HepG2 (cell line): ENCODE measurements around the gene CAVIN3. TPM values are rescaled to one million over a fixed set of nuclear protein-coding genes. Genes with fewer than 3 reads are reported as not detected.
A peak's percentile ranks its signal among the peaks of the same experiment; 100 is the strongest.

Source experiments
- ATAC-seq: fragments of 200-7000 bp; cut with Tn5 transposase; 3 replicates; pipeline ENCODE4 v1.9.1; 2020; ENCODE audit warnings: mild to moderate bottlenecking, moderate library complexity
- BruUV-seq: library from RNA; stranded (reverse); fragments of 400-500 nt; replicated peaks from 2 replicates; lab custom pipeline; 2021; lab: Mats Ljungman, UMichigan
- CTCF ChIA-PET: fragments of 300-600 bp; formaldehyde crosslinking; extraction: SDS; loops from one replicate; lab custom pipeline; 2021; ENCODE audit warnings: low total read pairs, inconsistent platforms, low intra/inter-chr PET ratio; lab: Yijun Ruan, JAX
- POLR2A ChIA-PET: fragments of 350-600 bp; sonication (Branson Sonifier 250); formaldehyde crosslinking; loops from one replicate; lab custom pipeline; 2020; ENCODE audit warnings: antibody characterized with exemption, inconsistent platforms; lab: Yijun Ruan, JAX
- DNase-seq: peaks from one replicate; pipeline ENCODE4 v3.0.0-alpha.2; 2015; ENCODE audit warnings: low spot score
- FAIRE-seq: peaks from 3 replicates; lab custom pipeline; 2011; peaks lifted over from hg19 to GRCh38; lab: Jason Lieb, UNC
- H2AFZ ChIP-seq: one replicate; pipeline ENCODE4 v1.6.1; 2011; ENCODE audit warnings: low read length, inconsistent platforms
- H3K27ac ChIP-seq: fragments of 300-600 bp; 3 replicates; pipeline ENCODE4 v1.8.0; 2011; ENCODE audit warnings: mixed run types, mild to moderate bottlenecking, mixed read lengths, low read length, inconsistent platforms; ENCODE audit not compliant: insufficient read depth; ENCODE audit errors: extremely low read length
- H3K27me3 ChIP-seq, 2 experiments: fragments of 200-600 bp in 1 of 2; 2 replicates in 1 of 2; 3 replicates in 1 of 2; pipeline versions ENCODE4 v1.6.0 to v1.8.0; 2011; ENCODE audit warnings: low read length in 2 of 2, mild to moderate bottlenecking in 2 of 2, moderate library complexity in 2 of 2, inconsistent platforms in 1 of 2; ENCODE audit not compliant: insufficient read depth in 2 of 2, control insufficient read depth in 1 of 2
- H3K36me3 ChIP-seq, 2 experiments: fragments of 200-600 bp in 1 of 2; replicated peaks in 1 of 2; 2 replicates in 1 of 2; 3 replicates in 1 of 2; pipeline versions ENCODE4 v1.5.1 to v1.8.0; 2011; ENCODE audit warnings: low read length in 2 of 2, inconsistent platforms in 1 of 2; ENCODE audit not compliant: insufficient read depth in 2 of 2, control insufficient read depth in 1 of 2
- H3K4me1 ChIP-seq: 2 replicates; pipeline ENCODE4 v1.5.1; 2012; ENCODE audit warnings: low read length, inconsistent platforms; ENCODE audit not compliant: insufficient read depth
- H3K4me2 ChIP-seq: 2 replicates; pipeline ENCODE4 v1.6.0; 2011; ENCODE audit warnings: low read depth, low read length, inconsistent platforms
- H3K4me3 ChIP-seq, 3 experiments: fragments of 200-600 bp in 1 of 3; sonication (generic), shearing (Covaris generic) in 1 of 3; replicated peaks in 1 of 3; 2 replicates each; pipeline ENCODE4 v1.5.1; 2011 to 2016; ENCODE audit warnings: low read length in 3 of 3, inconsistent platforms in 2 of 3, low read depth in 2 of 3, mild to moderate bottlenecking in 2 of 3, control low read depth in 1 of 3, mixed read lengths in 1 of 3; ENCODE audit not compliant: insufficient read depth in 1 of 3
- H3K79me2 ChIP-seq: one replicate; pipeline ENCODE4 v1.6.1; 2011; ENCODE audit warnings: low read length, inconsistent platforms; ENCODE audit not compliant: insufficient read depth
- H3K9ac ChIP-seq: 2 replicates; pipeline ENCODE4 v1.6.0; 2011; ENCODE audit warnings: mild to moderate bottlenecking, low read depth, low read length, inconsistent platforms; ENCODE audit not compliant: insufficient read depth
- H3K9me3 ChIP-seq: 2 replicates; pipeline ENCODE4 v1.5.1; 2012; ENCODE audit warnings: mild to moderate bottlenecking, low read length
- H4K20me1 ChIP-seq: 2 replicates; pipeline ENCODE4 v1.6.0; 2011; ENCODE audit warnings: inconsistent platforms, mild to moderate bottlenecking, low read length, moderate library complexity; ENCODE audit not compliant: insufficient read depth
- FOXO1 ChIP-seq: sonication (generic); formaldehyde crosslinking; IDR thresholded peaks from 2 replicates; pipeline ENCODE4 v1.4.0; 2020; ENCODE audit warnings: missing genetic modification reagents
- ZFP36 ChIP-seq: fragments of 150-350 bp; IDR thresholded peaks from 2 replicates; pipeline ENCODE4 v1.6.1; 2018; ENCODE audit warnings: borderline replicate concordance, low read length, low read depth; ENCODE audit not compliant: partially characterized antibody
- ZKSCAN1 ChIP-seq: fragments of 150-350 bp; IDR thresholded peaks from 2 replicates; pipeline ENCODE4 v1.6.1; 2014; ENCODE audit warnings: low read length
- ZNF766 ChIP-seq: sonication (generic); formaldehyde crosslinking; IDR thresholded peaks from 2 replicates; pipeline ENCODE4 v1.5.0; 2020; ENCODE audit warnings: missing genetic modification reagents, borderline replicate concordance
- WGBS: methylation state at CpG from one replicate; pipeline ENCODE4 v1.1.6; 2017; ENCODE audit warnings: low lambda C conversion rate; 5-methylcytosine and 5-hydroxymethylcytosine counted together
- in situ Hi-C: cut with HindIII; loops from 2 replicates; pipeline ENCODE4 v1.10.0; 2017; ENCODE audit warnings: low pct_unique_long_range_greater_than_20kb; ENCODE audit not compliant: extremely low pct_ligation_motif_present
- intact Hi-C: fragments of 100-400 bp; cut with micrococcal nuclease; formaldehyde crosslinking; loops from one replicate; pipeline ENCODE4 v1.10.0; 2022; ENCODE audit not compliant: unreplicated experiment
- polyA plus RNA-seq, 8 experiments: library from polyadenylated mRNA; depleted of rRNA in 3 of 8; stranded (reverse) in 7 of 8; unstranded in 1 of 8; fragments of >200 nt; fragmentation: Illumina TruSeq in 4 of 8; extraction: Trizol in 4 of 8; gene quantifications; 2 replicates each; pipeline versions ENCODE4 v1.2.1 to v1.2.3, GENCODE V29; 2011 to 2016; ENCODE audit warnings: low read depth in 4 of 8, missing spikeins in 1 of 8, mixed read lengths in 1 of 8; ENCODE audit not compliant: insufficient read depth in 1 of 8
- total RNA-seq, 5 experiments: library from RNA; depleted of rRNA; stranded (reverse); fragments of >200 nt; fragmentation: Illumina TruSeq; extraction: Trizol; gene quantifications; 2 replicates each; pipeline ENCODE4 v1.2.3, GENCODE V29; 2016; ENCODE audit warnings: low read depth in 1 of 5
- TF ChIP-seq, protein P1 (sequence below): sonication (generic); formaldehyde crosslinking; IDR thresholded peaks from 2 replicates; pipeline ENCODE4 v1.4.0; 2020; ENCODE audit warnings: missing genetic modification reagents
- TF ChIP-seq, protein P2 (sequence below): sonication (generic); formaldehyde crosslinking; IDR thresholded peaks from 2 replicates; pipeline ENCODE4 v1.5.1; 2020; ENCODE audit warnings: mild to moderate bottlenecking, missing genetic modification reagents
- TF ChIP-seq, protein P3 (sequence below): sonication (generic); formaldehyde crosslinking; IDR thresholded peaks from 2 replicates; pipeline ENCODE4 v1.4.0; 2020; ENCODE audit warnings: missing genetic modification reagents

The CAVIN3 gene
- total and polyA plus RNA-seq, 2 of the 13 experiments (the other 11 are each of a cell fraction or from before 2014, with no cell fraction given): not detected

DNA sequence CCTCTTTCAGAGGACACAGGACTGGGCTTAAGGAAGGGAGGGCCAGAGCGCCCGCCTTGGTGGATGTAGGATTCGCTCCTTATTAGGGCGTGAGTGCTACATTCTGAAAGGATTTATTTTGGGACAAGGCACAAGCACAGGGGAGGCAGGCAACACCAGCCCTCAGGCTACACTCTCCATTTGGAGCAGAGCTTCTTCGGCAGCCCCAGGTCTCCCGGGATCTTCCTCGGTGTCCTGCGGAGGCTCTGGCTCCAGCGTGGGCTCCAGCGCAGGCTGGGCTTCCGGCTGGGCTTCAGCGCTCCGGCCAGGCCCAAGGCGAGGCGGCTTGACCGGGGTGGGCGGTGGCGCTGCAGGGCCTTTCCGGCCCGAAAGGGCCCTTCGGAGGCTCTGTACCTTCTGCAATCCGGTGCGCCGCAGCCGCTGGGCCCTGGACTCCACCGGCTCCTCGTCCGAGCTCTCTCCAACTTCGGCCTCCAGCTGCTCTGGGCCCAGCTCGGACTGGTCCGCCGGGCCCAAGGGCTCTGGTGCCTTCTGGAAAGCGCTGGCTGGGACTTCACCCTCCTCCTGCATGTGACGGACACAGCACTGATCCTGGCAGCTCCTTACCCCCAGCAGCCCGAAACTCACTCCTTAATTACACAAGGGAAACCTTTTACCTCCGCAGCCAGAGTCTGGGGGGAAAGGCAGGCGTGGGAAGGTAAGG, 1.1 kb downstream of the CAVIN3 start (continued):
- TF ChIP-seq ZNF766 (CRISPR knock-in tag): no peak
- TF ChIP-seq, protein P1, sequence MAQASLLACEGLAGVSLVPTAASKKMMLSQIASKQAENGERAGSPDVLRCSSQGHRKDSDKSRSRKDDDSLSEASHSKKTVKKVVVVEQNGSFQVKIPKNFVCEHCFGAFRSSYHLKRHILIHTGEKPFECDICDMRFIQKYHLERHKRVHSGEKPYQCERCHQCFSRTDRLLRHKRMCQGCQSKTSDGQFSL (CRISPR knock-in tag): no peak
- TF ChIP-seq FOXO1 (CRISPR knock-in tag): no peak
- TF ChIP-seq, protein P2, sequence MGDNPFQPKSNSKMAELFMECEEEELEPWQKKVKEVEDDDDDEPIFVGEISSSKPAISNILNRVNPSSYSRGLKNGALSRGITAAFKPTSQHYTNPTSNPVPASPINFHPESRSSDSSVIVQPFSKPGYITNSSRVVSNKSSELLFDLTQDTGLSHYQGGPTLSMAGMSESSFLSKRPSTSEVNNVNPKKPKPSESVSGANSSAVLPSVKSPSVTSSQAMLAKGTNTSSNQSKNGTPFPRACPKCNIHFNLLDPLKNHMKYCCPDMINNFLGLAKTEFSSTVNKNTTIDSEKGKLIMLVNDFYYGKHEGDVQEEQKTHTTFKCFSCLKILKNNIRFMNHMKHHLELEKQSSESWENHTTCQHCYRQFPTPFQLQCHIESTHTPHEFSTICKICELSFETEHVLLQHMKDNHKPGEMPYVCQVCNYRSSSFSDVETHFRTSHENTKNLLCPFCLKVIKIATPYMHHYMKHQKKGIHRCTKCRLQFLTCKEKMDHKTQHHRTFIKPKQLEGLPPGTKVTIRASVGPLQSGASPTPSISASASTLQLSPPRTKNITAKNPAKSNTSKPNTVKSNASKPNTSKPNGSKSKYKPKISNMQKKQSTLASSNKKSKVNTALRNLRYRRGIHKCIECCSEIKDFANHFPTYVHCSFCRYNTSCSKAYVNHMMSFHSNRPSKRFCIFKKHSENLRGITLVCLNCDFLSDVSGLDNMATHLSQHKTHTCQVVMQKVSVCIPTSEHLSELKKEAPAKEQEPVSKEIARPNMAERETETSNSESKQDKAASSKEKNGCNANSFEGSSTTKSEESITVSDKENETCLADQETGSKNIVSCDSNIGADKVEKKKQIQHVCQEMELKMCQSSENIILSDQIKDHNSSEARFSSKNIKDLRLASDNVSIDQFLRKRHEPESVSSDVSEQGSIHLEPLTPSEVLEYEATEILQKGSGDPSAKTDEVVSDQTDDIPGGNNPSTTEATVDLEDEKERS (CRISPR knock-in tag): no peak
- TF ChIP-seq, protein P3, sequence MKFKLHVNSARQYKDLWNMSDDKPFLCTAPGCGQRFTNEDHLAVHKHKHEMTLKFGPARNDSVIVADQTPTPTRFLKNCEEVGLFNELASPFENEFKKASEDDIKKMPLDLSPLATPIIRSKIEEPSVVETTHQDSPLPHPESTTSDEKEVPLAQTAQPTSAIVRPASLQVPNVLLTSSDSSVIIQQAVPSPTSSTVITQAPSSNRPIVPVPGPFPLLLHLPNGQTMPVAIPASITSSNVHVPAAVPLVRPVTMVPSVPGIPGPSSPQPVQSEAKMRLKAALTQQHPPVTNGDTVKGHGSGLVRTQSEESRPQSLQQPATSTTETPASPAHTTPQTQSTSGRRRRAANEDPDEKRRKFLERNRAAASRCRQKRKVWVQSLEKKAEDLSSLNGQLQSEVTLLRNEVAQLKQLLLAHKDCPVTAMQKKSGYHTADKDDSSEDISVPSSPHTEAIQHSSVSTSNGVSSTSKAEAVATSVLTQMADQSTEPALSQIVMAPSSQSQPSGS (CRISPR knock-in tag): no peak
- TF ChIP-seq ZKSCAN1: no peak
- TF ChIP-seq, all 625 proteins: peak for 0

DNA sequence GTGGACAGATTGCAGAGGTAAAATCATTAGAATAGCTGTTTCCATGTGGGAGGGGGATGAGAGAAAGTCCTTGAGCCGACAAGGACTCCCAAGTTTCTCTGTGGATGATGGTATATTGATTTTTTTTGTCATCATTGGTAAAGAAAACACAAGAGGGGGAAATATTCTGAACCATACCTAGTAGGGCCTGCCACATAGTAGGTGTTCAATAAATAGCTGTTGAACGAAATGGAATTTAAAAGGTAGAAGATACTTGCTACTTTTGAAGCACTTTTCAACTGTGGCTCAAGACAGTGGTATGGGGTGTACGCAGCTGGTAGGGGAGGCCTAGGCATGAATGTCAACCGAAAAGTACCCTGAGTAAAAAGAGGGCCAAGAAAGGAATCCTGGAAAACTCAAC, 2.1 kb downstream of the CAVIN3 start:
- WGBS: 30% methylated on average over 4 of the region's 4 CpGs
- no TSS peak for BruUV-seq
- Histone ChIP-seq H3K9ac (no peak overlapping the region), H3K4me1 (no peaks in the 10 kb centered on the region), H3K4me2 (no peak overlapping the region), H3K4me3 (no peak overlapping the region), H3K36me3 (no peaks in the 10 kb centered on the region)
- no peak for TF ChIP-seq ZFP36
- 0 out of 2 replicates have a peak, but pooled peaks have one; percentile 41 for TF ChIP-seq ZKSCAN1
- TF ChIP-seq, all 625 proteins: peak for 1
- Histone ChIP-seq H3K27ac (no peak overlapping the region), H2AFZ (no peak overlapping the region), H3K79me2 (no peaks in the 10 kb centered on the region), H3K27me3 (peaks cover 1 to 32% of the 10 kb centered on the region in 2 experiments; a peak in 3 of 5 replicates), H4K20me1 (no peaks in the 10 kb centered on the region), H3K9me3 (no peaks in the 10 kb centered on the region)
- POLR2A ChIA-PET: no interaction called here
- DNase-seq: no peak
- FAIRE-seq: no peak
- intact Hi-C loops (no loop called here), in situ Hi-C loops (loop anchor here (10.0 kb wide), 1 partner anchor 293 kb away; no protein-coding TSS in a partner anchor)
- CTCF ChIA-PET: no interaction called here
- no peak for ATAC-seq
